Stimulated activated naive CD8-positive, alpha-beta T cell treated with anti-CD3 and anti-CD28 coated beads, Interleukin-15, amount 100 ng/mL, for 72 hours (primary cell): ENCODE results near the gene CYP21A2.

ENCODE experiments used
- ATAC-seq: fragments of 150-1000 bp; cut with Tn5 transposase; 2 replicates; pipeline ENCODE4 v1.10.0; 2021; ENCODE audit warnings: mild to moderate bottlenecking, moderate library complexity
- DNase-seq, 2 donors: peaks; one replicate each; pipeline ENCODE4 v3.0.0; 2021 to 2022
- H3K27ac Mint-ChIP-seq, 2 donors: one replicate each; pipeline ENCODE4 v1.8.0; 2022; ENCODE audit warnings: mild to moderate bottlenecking in 2 of 2, mixed read lengths in 2 of 2, moderate library complexity in 2 of 2
- H3K27me3 Mint-ChIP-seq: one replicate; pipeline ENCODE4 v1.8.0; 2022; ENCODE audit warnings: mixed read lengths
- H3K4me1 Mint-ChIP-seq: one replicate; pipeline ENCODE4 v1.8.0; 2022; ENCODE audit warnings: mild to moderate bottlenecking, mixed read lengths
- H3K4me3 Mint-ChIP-seq, 2 donors: one replicate each; pipeline ENCODE4 v1.8.0; 2022; ENCODE audit warnings: mild to moderate bottlenecking in 2 of 2, mixed read lengths in 2 of 2, moderate library complexity in 1 of 2
- H3K9me3 Mint-ChIP-seq, 2 donors: one replicate each; pipeline ENCODE4 v1.8.0; 2022; ENCODE audit warnings: mixed read lengths in 2 of 2

CYP21A2 gene

DNA sequence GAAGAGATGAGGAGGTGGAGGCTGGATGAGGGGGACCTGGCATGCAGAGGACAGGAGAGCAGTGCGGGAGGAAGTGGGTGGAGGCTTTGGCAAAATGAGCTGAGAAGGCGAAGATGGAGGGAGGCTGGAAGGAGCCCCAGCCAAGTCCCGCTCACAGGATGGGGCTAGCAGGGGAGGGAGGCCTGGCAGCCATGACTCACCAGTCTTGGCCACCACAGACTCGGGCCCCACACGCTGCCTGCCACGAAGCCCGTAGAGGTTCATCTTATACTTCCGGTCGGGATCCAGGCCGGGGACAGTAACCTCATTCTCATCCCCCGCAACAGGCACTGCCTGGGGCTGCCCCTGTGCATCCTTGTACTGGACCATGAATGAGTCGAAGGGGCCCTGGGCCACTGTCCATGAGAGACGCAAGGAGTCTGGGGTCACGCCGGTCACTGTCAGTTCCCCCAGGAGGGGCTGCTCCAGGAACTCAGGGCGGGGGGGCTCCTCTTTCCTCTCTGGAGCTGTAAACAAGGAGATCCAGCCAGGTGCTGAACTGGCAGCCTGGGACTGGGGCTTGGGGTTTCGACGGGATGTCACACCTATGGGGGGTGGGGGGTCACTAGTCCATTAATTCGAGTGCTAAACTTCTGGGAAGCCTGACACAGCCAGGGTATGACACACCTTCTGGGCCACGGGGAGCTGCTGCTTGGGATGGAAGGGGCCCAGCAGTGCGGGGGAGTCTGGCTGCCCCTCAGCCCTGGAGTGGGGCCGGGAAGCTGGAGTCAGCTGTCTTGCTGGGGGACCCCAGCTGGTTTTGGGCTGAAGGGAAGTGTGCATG lies 43.2 kb downstream of the CYP21A2 start:
- DNase-seq (no peak), ATAC-seq (no peak)
- no peak overlapping the region for H3K27ac Mint-ChIP-seq
- peaks cover 10% of the 10 kb centered on the region for H3K4me1 Mint-ChIP-seq
- H3K4me3 Mint-ChIP-seq: no peak overlapping the region
- peaks cover 55% of the 10 kb centered on the region for H3K27me3 Mint-ChIP-seq
- H3K9me3 Mint-ChIP-seq: no peaks in the 10 kb centered on the region

DNA sequence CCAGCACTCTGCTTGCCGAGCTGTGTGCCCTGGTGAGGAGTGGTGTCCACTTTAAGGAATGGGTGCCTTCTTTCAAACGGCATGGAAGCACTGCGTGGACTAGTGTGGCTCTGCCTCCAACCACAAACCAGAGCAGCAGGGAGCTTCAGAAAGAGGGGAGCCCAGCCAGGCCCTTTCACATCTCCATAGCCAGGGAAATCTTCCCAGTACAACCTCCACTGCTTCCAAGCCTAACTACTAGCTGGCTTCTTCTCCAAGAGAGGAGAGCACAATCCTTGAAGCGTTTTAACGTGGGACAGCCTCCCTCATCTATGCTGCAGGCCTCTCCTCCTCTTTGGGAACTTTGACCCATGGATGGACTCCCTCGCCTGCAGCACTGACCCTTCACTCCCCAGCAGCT lies 44.3 kb downstream of the CYP21A2 start:
- Mint-ChIP-seq H3K27me3 (peaks cover 63% of the 10 kb centered on the region), H3K4me1 (peaks cover 18% of the 10 kb centered on the region), H3K27ac (no peak overlapping the region), H3K4me3 (no peak overlapping the region), H3K9me3 (no peaks in the 10 kb centered on the region)
- DNase-seq (no peak), ATAC-seq (no peak)

- no peak for ATAC-seq
- Mint-ChIP-seq H3K27me3 (peaks cover 65% of the 10 kb centered on the region), H3K9me3 (no peaks in the 10 kb centered on the region), H3K27ac (no peak overlapping the region), H3K4me3 (no peak overlapping the region), H3K4me1 (peaks cover 18% of the 10 kb centered on the region)
- DNase-seq: no peak
Observed at GRCh38 chr6:32082935-32083334, 44.7 kb downstream of the CYP21A2 start.

GRCh38 chr6:32083812-32084768 lies 45.9 kb downstream of the CYP21A2 start:
- no peak for DNase-seq
- peaks cover 76% of the 10 kb centered on the region for H3K27me3 Mint-ChIP-seq
- no peak for ATAC-seq
- no peak overlapping the region for H3K27ac Mint-ChIP-seq
- H3K4me1 Mint-ChIP-seq: peaks cover 18% of the 10 kb centered on the region
- no peak overlapping the region for H3K4me3 Mint-ChIP-seq
- no peaks in the 10 kb centered on the region for H3K9me3 Mint-ChIP-seq

- H3K9me3 Mint-ChIP-seq: no peaks in the 10 kb centered on the region
- no peak for ATAC-seq
- peaks cover 18% of the 10 kb centered on the region for H3K4me1 Mint-ChIP-seq
- peak overlapping the region in 1 of 2 donors; percentile 55 for H3K27ac Mint-ChIP-seq
- no peak for DNase-seq
- H3K4me3 Mint-ChIP-seq: no peak overlapping the region
- H3K27me3 Mint-ChIP-seq: peaks cover 83% of the 10 kb centered on the region
Observed at GRCh38 chr6:32084780-32085179, 46.6 kb downstream of the CYP21A2 start.

- H3K9me3 Mint-ChIP-seq: no peaks in the 10 kb centered on the region
- no peak overlapping the region for H3K4me3 Mint-ChIP-seq
- H3K27me3 Mint-ChIP-seq: peaks cover 90% of the 10 kb centered on the region
- peaks cover 18% of the 10 kb centered on the region for H3K4me1 Mint-ChIP-seq
- no peak for DNase-seq
- no peak overlapping the region for H3K27ac Mint-ChIP-seq
- ATAC-seq: no peak
Observed at GRCh38 chr6:32085759-32086459, 47.7 kb downstream of the CYP21A2 start.

DNA sequence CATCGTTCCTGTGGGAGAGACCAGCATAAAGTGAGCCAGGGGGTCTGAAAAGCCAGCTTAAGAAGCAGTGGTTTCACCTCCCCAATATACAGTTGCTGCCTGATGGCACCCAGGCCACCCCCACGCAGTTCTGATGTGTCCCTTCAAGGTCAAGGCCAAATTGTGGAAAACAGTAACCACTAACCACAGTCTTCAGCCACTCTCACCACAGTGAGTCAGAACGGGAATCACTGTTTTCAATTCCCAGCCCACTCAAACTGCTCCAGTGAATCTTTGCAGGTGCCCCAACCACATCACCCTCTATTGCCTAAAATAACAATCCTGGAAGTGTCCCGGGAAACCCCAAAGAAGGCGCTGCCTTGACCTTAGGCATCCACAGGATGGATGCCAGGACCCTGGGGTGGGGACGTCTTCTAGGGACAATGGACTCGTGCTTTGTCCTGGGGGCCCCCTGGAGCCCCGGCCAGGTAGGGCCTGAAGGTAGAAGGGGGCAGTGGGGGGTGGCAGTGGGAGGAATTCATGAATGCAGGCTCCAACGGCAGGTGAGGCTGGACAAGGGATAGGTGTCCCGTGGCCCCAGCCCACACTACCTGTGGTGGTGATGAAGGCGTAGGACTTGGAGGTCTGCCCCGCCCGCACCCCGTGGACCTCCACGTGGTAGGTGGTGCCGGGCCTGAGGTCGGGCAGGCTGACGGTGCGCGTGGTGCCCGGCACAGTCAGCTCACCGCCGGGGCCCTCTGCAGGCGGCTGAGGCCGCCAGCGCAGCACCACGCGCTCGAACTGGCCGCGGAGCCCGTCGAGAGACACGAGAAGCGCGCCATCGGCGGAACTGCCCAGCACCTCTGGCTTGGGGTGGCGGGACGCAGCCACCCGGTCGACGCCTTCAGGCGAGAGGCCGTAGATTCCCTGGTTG lies 48.7 kb downstream of the CYP21A2 start:
- H3K27me3 Mint-ChIP-seq: peaks cover 84% of the 10 kb centered on the region
- ATAC-seq (peak; percentile 67), DNase-seq (peak; percentile 34 to 55)
- H3K27ac Mint-ChIP-seq: peak overlapping the region in 1 of 2 donors; percentile 54
- peaks cover 18% of the 10 kb centered on the region for H3K4me1 Mint-ChIP-seq
- H3K4me3 Mint-ChIP-seq: peak overlapping the region; percentile 60 to 63
- no peaks in the 10 kb centered on the region for H3K9me3 Mint-ChIP-seq

DNA sequence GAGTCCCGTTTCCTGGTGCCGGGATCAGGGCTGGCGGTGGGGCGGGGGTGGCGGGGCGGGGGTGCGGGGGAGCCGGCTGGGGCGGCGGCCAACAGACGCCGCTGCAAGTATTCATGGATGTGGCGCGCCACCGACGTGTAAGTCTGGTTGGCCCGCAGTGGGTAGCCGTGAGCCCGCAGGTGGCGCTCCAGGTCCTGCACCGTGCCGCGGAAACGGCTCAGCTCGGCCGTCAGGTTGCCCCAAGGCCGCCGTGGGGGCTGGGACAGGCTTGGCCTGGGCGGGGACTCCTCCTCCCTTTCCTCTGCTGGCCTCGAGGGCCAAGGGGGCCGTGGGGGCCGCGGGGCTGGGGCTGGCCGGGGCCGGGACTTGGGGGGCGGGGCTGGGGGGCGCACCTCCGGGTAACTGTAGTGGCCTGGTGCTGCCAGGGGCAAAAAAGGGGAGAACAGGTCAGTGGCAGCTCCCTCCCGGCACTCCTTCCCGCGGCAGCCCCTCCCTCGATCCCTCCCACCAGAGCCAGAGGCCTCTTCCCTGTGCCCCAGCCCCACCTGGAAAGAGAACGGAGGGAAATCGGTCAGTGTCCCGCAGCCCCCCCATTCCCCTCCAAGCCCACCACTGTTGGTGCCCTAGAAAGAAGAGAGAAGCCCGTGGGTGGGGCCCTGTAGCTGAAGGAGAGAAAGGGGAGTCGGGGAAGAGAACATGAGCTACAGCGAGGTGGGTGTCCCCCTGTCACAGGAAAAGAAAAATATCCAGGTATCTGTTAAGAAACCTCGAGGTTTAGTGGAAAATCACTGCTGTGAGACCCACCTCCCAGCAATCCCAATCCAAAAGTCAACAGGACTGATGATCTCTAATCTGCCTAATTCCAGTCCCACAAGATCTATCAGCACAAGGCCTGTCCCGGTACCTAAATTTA lies 49.6 kb downstream of the CYP21A2 start:
- ATAC-seq (peak; percentile 86), DNase-seq (peak; percentile 73 to 78)
- Mint-ChIP-seq H3K27me3 (peaks cover 88% of the 10 kb centered on the region), H3K9me3 (no peaks in the 10 kb centered on the region), H3K27ac (no peak overlapping the region), H3K4me1 (peaks cover 18% of the 10 kb centered on the region), H3K4me3 (no peak overlapping the region)

- Mint-ChIP-seq H3K27me3 (peaks cover 88% of the 10 kb centered on the region), H3K4me3 (no peak overlapping the region), H3K4me1 (peaks cover 18% of the 10 kb centered on the region), H3K9me3 (no peaks in the 10 kb centered on the region), H3K27ac (no peak overlapping the region)
- ATAC-seq: no peak
- no peak for DNase-seq
Observed at GRCh38 chr6:32088487-32089049, 50.4 kb downstream of the CYP21A2 start.

DNA sequence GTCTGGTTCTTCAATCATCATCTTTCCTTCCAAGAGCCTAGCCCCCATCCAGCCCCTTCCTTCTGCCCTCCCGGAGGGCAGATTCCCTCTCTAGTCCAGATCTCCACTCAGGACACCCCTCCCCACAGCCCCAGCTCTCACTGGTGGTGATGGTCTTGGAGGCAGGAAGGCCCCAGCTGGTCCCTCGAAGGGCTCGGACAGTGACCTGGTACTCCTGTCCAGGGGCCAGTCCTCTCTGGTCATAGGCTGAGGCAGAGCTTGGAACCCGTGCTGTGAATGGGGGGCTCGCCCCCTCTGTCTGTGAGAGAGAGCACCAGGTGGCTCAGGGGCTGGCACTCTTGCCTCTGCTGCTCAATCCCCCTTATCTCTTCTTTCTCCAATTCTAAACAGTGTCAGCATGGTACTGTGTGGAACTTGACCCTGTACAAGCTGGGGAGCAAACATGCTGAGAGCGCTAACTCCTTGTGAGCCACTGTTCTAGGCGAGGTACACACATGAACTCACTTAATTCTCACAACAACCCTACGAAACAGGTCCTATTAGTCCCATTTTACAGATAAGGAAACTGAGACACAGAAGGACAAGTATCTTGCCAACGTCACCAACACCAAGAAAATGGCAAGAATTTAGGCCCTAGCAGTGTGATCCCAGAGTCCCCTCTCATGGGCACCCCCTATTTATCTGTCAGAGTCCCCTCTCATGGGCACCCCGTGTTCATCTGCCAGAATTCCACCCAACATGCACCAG lies 51.0 kb downstream of the CYP21A2 start:
- DNase-seq (no peak), ATAC-seq (no peak)
- Mint-ChIP-seq H3K4me3 (peak overlapping the region in 1 of 2 donors; percentile 44), H3K27ac (peak overlapping the region in 1 of 2 donors; percentile 86), H3K9me3 (no peaks in the 10 kb centered on the region), H3K27me3 (peaks cover 86% of the 10 kb centered on the region), H3K4me1 (peaks cover 18% of the 10 kb centered on the region)
